Measurements from ENCODE around the gene ZNF141. TPM values are rescaled to one million over a fixed set of nuclear protein-coding genes. Genes with fewer than 3 reads are reported as not detected.

ZNF141 gene
- total and polyA plus RNA-seq, 2 experiments from 2014 or later = 18.5 to 58.1 TPM

DNA sequence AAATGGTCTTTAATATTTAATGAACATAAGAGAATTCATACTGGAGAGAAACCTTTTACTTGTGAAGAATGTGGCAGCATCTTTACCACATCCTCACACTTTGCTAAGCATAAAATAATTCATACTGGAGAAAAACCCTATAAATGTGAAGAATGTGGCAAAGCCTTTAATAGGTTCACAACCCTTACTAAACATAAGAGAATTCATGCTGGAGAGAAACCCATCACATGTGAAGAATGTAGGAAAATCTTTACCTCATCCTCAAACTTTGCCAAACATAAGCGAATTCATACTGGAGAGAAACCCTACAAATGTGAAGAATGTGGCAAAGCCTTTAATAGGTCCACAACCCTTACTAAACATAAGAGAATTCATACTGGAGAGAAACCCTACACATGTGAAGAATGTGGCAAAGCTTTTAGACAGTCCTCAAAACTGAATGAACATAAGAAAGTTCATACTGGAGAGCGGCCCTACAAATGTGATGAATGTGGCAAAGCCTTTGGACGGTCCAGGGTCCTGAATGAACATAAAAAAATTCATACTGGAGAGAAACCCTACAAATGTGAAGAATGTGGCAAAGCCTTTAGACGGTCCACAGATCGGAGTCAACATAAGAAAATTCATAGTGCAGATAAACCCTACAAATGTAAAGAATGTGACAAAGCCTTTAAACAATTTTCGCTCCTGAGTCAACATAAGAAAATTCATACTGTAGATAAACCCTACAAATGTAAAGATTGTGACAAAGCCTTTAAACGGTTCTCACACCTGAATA is 35.6 kb downstream of the ZNF141 start (continued):
- TF ChIP-seq, protein P1, sequence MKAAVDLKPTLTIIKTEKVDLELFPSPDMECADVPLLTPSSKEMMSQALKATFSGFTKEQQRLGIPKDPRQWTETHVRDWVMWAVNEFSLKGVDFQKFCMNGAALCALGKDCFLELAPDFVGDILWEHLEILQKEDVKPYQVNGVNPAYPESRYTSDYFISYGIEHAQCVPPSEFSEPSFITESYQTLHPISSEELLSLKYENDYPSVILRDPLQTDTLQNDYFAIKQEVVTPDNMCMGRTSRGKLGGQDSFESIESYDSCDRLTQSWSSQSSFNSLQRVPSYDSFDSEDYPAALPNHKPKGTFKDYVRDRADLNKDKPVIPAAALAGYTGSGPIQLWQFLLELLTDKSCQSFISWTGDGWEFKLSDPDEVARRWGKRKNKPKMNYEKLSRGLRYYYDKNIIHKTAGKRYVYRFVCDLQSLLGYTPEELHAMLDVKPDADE (IDR thresholded peaks at IDR 0.05) = no peak
- TF ChIP-seq, protein P2, sequence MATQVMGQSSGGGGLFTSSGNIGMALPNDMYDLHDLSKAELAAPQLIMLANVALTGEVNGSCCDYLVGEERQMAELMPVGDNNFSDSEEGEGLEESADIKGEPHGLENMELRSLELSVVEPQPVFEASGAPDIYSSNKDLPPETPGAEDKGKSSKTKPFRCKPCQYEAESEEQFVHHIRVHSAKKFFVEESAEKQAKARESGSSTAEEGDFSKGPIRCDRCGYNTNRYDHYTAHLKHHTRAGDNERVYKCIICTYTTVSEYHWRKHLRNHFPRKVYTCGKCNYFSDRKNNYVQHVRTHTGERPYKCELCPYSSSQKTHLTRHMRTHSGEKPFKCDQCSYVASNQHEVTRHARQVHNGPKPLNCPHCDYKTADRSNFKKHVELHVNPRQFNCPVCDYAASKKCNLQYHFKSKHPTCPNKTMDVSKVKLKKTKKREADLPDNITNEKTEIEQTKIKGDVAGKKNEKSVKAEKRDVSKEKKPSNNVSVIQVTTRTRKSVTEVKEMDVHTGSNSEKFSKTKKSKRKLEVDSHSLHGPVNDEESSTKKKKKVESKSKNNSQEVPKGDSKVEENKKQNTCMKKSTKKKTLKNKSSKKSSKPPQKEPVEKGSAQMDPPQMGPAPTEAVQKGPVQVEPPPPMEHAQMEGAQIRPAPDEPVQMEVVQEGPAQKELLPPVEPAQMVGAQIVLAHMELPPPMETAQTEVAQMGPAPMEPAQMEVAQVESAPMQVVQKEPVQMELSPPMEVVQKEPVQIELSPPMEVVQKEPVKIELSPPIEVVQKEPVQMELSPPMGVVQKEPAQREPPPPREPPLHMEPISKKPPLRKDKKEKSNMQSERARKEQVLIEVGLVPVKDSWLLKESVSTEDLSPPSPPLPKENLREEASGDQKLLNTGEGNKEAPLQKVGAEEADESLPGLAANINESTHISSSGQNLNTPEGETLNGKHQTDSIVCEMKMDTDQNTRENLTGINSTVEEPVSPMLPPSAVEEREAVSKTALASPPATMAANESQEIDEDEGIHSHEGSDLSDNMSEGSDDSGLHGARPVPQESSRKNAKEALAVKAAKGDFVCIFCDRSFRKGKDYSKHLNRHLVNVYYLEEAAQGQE (IDR thresholded peaks at IDR 0.05; ENCODE audit: unreplicated experiment) = no peak
- TF ChIP-seq POLR2AphosphoS5 (IDR thresholded peaks at IDR 0.05; ENCODE audit: low read depth) (no peak), ZNF114 (CRISPR knock-in tag; IDR thresholded peaks at IDR 0.05) (no peak), EZH2 (IDR thresholded peaks at IDR 0.05; ENCODE audit: low read depth, unreplicated experiment) (no peak)

DNA sequence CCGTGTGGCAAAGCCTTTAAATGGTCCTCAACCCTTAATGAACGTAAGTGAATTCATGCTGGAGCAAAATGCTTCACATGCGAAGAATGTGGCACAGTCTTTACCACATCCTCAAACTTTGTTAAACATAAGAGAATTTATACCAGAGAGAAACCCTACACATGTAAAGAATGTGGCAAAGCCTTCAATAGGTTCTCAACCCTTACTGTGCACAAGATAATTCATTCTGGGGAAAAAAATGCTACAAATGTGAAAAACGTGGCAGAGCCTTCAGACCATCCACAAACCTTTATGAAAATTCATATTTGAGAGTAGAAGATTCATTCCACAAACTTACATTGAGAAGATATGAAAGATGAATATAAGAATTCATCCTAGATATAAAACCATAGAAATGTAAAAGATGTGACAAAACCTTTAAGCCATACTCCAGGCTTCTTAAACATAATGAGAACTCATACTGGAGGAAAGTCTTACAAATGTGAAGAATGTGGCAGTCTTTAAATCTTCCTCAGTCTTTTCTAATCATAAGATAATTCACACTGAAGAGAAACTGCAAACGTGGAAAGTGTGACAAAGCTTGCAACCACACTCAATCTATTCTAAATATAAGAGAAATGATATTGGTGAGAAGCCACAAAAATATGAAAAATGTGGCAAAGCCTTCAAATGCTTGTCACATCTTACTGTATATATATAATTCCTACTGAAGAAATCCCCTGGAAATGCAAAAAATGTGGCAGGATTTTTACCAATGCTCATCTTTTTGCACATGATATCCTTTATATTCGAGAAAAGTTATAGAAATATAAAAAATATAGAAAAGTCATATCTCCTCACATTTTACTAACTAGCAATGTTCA is 36.9 kb downstream of the ZNF141 start:
- H3K36me3 Mint-ChIP-seq (ENCODE audit: low read depth) = peaks cover 98% of the 10 kb centered on the region
- H3K4me2 ChIP-seq = no peak overlapping the region
- no peaks in the 10 kb centered on the region for H3K27me3 Mint-ChIP-seq (ENCODE audit: insufficient read depth, low read depth, poor library complexity)
- ATAC-seq (no peak), DNase-seq (ENCODE audit: low spot score) (no peak)
- peaks cover 9% of the 10 kb centered on the region; the same call in 1 of the 2 replicates for H3K79me2 ChIP-seq (replicated peaks; ENCODE audit: insufficient read depth)
- no peaks in the 10 kb centered on the region for H3K9me2 ChIP-seq (ENCODE audit: insufficient read depth)
- H2AFZ ChIP-seq = no peak overlapping the region
- H3K4me1 ChIP-seq (ENCODE audit: insufficient read depth) = no peaks in the 10 kb centered on the region
- no peaks in the 10 kb centered on the region for H4K20me1 ChIP-seq (replicated peaks; ENCODE audit: insufficient read depth)
- no peak overlapping the region for H3K4me3 Mint-ChIP-seq
- peak overlapping the region; percentile 22; the same call in 1 of the 2 replicates for H3K4me3 ChIP-seq
- H3F3A ChIP-seq (replicated peaks; ENCODE audit: low read depth) = 0 out of 2 replicates have a peak, but pooled peaks cover 3% of the 10 kb centered on the region
- peaks cover 98% of the 10 kb centered on the region for H3K9me3 Mint-ChIP-seq
- no peaks in the 10 kb centered on the region for H3K4me1 Mint-ChIP-seq
- H3K36me3 ChIP-seq (ENCODE audit: insufficient read depth) = peaks cover 83% of the 10 kb centered on the region
- H3K27ac Mint-ChIP-seq = no peak overlapping the region
- H3K27ac ChIP-seq (ENCODE audit: low read depth) = no peak overlapping the region
- H3K27me3 ChIP-seq (ENCODE audit: insufficient read depth) = no peaks in the 10 kb centered on the region
- TF ChIP-seq JUNB (IDR thresholded peaks at IDR 0.05; ENCODE audit: unreplicated experiment) (no peak), POLR2AphosphoS5 (IDR thresholded peaks at IDR 0.05; ENCODE audit: low read depth) (no peak), NANOG (IDR thresholded peaks at IDR 0.05; ENCODE audit: borderline replicate concordance) (no peak)
- TF ChIP-seq, protein P2 (IDR thresholded peaks at IDR 0.05; ENCODE audit: unreplicated experiment) = no peak
- TF ChIP-seq, protein P3, sequence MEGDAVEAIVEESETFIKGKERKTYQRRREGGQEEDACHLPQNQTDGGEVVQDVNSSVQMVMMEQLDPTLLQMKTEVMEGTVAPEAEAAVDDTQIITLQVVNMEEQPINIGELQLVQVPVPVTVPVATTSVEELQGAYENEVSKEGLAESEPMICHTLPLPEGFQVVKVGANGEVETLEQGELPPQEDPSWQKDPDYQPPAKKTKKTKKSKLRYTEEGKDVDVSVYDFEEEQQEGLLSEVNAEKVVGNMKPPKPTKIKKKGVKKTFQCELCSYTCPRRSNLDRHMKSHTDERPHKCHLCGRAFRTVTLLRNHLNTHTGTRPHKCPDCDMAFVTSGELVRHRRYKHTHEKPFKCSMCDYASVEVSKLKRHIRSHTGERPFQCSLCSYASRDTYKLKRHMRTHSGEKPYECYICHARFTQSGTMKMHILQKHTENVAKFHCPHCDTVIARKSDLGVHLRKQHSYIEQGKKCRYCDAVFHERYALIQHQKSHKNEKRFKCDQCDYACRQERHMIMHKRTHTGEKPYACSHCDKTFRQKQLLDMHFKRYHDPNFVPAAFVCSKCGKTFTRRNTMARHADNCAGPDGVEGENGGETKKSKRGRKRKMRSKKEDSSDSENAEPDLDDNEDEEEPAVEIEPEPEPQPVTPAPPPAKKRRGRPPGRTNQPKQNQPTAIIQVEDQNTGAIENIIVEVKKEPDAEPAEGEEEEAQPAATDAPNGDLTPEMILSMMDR (conservative IDR thresholded peaks at IDR 0.05; ENCODE audit: low read depth in 2 of 2) = no peak

Measured in GM23338 (cell line).